ENCODE measurements around the gene CLDN6. TPM values are rescaled to one million over a fixed set of nuclear protein-coding genes. Genes with fewer than 3 reads are reported as not detected.

CLDN6 gene
- total and polyA plus RNA-seq, 9 of the 15 experiments (the other 6 are each of a cell fraction or from before 2014, with no cell fraction given), result 0.22 to 0.75 (median 0.38) TPM; not detected in 3

- TF ChIP-seq FOXA3 (CRISPR knock-in tag; conservative IDR thresholded peaks at IDR 0.05 in 1 of 2, IDR thresholded peaks at IDR 0.05 in 1 of 2) (peak in 1 of 2 experiments; percentile 55; a peak in 1 of 4 replicates), MAZ (CRISPR knock-in tag; conservative IDR thresholded peaks at IDR 0.05 in 1 of 2, IDR thresholded peaks at IDR 0.05 in 1 of 2) (peak; percentile 97 to 98), CUX1 (CRISPR knock-in tag; IDR thresholded peaks at IDR 0.05) (no peak), MAX (CRISPR knock-in tag; IDR thresholded peaks at IDR 0.05) (peak; percentile 89), ZNF165 (CRISPR knock-in tag; IDR thresholded peaks at IDR 0.05; ENCODE audit: borderline replicate concordance) (no peak), TAL1 (IDR thresholded peaks at IDR 0.05) (no peak), RAD21 (CRISPR knock-in tag; conservative IDR thresholded peaks at IDR 0.05 in 1 of 2, IDR thresholded peaks at IDR 0.05 in 1 of 2) (peak; percentile 94 to 97), SMARCA4 (IDR thresholded peaks at IDR 0.05) (no peak; the same call in 1 of the 2 replicates), U2AF1 (optimal IDR thresholded peaks at IDR 0.05; ENCODE audit: low read depth, low read length) (peak; percentile 73), ZNF175 (CRISPR knock-in tag; IDR thresholded peaks at IDR 0.05; ENCODE audit: low read depth) (0 out of 2 replicates have a peak, but pooled peaks have one; percentile 74), GABPB1 (CRISPR knock-in tag; IDR thresholded peaks at IDR 0.05) (peak; percentile 72; the same call in 1 of the 2 replicates), NELFE (IDR thresholded peaks at IDR 0.05; ENCODE audit: insufficient read depth, insufficient read length) (no peak), ZNF134 (CRISPR knock-in tag; conservative IDR thresholded peaks at IDR 0.05) (no peak)
These were observed 41.2 kb upstream of the CLDN6 start (continued) for GRCh38 chr16:3059041-3059722.

All from K562 (cell line).